Brain microvascular endothelial cell (primary cell): ENCODE measurements around the gene PTPRN2.

Experiments
- DNase-seq: peaks from one replicate; pipeline ENCODE4 v3.0.0-alpha.2; 2020
- H3K27ac ChIP-seq: fragments of 250-450 bp; sonication (Bioruptor Pico); 2 replicates; pipeline ENCODE4 v1.5.1; 2020; ENCODE audit warnings: mild to moderate bottlenecking, moderate library complexity
- H3K27me3 ChIP-seq: fragments of 250-450 bp; sonication (Bioruptor Pico); replicated peaks from 2 replicates; pipeline ENCODE4 v1.5.1; 2020; ENCODE audit warnings: mild to moderate bottlenecking
- H3K36me3 ChIP-seq: fragments of 250-450 bp; sonication (Bioruptor Pico); replicated peaks from 2 replicates; pipeline ENCODE4 v1.5.1; 2020; ENCODE audit warnings: mild to moderate bottlenecking
- H3K4me3 ChIP-seq: 2 replicates; pipeline ENCODE4 v1.5.1; 2011; ENCODE audit warnings: low read depth, mild to moderate bottlenecking, control low read depth, low read length, moderate library complexity
- in situ Hi-C: cut with HindIII; loops from 2 replicates; pipeline ENCODE4 v1.10.0; 2017; ENCODE audit warnings: low sequenced_read_pairs, low pct_ligation_motif_present
- TF ChIP-seq, protein P1 (sequence below): IDR thresholded peaks from 2 replicates; pipeline ENCODE4 v1.5.1; 2011; ENCODE audit warnings: low read depth, mild to moderate bottlenecking, moderate library complexity, low read length, control low read depth, inconsistent platforms; ENCODE audit errors: missing control alignments

Gene PTPRN2

DNA sequence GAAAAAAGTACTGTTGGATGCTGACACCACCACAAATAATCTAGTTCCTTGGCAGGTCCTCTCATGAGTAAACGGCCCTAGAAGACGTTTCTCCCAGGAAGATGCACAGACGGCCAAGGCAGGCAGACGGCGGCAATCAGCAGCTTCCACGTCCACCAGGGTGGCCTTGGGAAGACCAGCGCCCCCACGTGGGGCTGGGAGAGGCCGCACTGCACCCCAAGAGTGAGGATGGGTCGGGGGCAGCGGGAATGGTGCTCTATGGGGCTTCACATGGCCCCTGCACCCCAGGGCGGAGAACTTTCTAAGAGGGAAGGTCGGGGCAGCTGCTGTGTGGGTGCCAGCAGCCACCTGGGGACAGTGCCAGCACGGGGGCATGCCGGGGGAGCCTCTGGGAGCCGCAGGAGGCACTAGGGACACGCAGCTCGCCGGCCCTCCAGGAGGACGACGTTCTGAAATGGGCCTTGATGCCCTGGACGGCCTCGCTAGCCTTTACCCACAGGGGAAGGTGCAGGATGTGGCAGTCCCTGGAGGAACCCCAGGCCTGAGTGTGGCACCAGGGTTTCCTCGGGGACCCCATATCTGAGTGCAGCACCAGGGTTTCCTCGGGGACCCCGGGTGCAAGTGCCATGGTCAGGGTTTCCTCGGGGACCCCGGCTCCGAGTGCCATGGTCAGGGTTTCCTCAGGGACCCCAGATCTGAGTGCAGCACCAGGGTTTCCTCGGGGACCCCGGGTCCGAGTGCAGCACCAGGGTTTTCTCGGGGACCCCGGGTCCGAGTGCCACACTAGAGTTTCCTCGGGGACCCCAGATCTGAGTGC is 710.9 kb downstream of the PTPRN2 start:
- no peaks in the 10 kb centered on the region for H3K36me3 ChIP-seq
- no peak for DNase-seq
- no peak overlapping the region for H3K4me3 ChIP-seq
- TF ChIP-seq, protein P1, sequence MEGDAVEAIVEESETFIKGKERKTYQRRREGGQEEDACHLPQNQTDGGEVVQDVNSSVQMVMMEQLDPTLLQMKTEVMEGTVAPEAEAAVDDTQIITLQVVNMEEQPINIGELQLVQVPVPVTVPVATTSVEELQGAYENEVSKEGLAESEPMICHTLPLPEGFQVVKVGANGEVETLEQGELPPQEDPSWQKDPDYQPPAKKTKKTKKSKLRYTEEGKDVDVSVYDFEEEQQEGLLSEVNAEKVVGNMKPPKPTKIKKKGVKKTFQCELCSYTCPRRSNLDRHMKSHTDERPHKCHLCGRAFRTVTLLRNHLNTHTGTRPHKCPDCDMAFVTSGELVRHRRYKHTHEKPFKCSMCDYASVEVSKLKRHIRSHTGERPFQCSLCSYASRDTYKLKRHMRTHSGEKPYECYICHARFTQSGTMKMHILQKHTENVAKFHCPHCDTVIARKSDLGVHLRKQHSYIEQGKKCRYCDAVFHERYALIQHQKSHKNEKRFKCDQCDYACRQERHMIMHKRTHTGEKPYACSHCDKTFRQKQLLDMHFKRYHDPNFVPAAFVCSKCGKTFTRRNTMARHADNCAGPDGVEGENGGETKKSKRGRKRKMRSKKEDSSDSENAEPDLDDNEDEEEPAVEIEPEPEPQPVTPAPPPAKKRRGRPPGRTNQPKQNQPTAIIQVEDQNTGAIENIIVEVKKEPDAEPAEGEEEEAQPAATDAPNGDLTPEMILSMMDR = no peak
- no peak overlapping the region for H3K27ac ChIP-seq
- in situ Hi-C loops = no loop called here
- no peaks in the 10 kb centered on the region for H3K27me3 ChIP-seq

DNA sequence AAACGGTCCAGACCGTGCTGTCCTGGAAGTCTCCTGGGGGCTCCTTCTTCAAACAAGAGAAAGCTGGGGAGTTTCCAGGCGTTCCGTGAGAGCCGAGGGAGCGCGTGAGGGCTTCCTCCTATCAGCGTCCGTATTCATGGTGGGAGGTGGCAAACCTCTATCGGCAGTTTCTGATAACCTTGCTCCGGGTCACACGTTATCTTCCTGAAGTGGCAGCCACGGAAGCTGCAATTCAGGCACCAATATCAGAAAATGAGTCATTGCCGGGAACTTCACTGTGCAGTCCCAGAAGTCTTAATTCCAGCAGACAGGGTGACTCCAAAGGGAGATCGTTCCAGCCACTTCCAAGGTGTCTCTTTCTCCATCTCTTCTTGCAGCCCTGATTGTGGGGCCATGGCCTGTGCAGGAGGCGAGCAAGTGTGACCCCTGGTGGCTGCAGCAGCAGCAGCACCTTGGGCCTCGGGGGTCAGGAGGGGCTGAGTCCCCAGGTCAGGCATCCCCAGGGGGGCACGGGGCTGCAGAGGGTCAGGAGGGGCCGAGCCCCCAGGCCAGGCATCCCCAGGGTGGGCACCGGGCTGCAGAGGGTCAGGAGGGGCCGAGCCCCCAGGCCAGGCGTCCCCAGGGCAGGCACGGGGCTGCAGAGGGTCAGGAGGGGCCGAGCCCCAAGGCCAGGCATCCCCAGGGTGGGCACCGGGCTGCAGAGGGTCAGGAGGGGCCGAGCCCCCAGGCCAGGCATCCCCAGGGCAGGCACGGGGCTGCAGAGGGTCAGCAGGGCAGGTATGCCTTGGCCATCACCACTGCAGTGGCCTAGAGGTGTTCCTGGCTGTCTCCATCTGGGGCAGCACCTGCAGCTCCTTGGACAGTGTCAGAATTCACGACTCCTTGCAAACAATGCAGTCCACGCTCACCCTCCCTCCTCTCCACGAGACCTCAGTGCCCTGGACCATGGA is 712.1 kb downstream of the PTPRN2 start:
- TF ChIP-seq, protein P1 = peak; percentile 49
- no peaks in the 10 kb centered on the region for H3K36me3 ChIP-seq
- in situ Hi-C loops = no loop called here
- peak; percentile 58 for DNase-seq
- H3K27ac ChIP-seq = no peak overlapping the region
- H3K27me3 ChIP-seq = no peaks in the 10 kb centered on the region
- no peak overlapping the region for H3K4me3 ChIP-seq

DNA sequence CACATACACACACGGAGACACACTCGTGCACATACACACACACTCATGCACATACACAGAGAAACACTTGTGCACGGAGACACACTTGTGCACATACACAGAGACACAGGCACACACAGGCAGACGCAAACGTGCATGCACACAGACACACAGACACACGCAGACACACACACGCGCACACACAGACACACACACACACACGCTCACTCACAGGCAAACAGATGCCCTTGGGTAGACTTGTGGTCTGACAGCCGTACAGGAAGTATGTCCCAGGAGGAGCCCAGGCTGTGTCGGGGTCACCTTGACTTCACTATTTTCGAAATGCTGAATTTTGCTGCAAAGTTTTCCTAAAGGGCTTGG is 712.8 kb downstream of the PTPRN2 start:
- H3K27ac ChIP-seq = no peak overlapping the region
- TF ChIP-seq, protein P1 = no peak
- H3K4me3 ChIP-seq = no peak overlapping the region
- in situ Hi-C loops = no loop called here
- H3K27me3 ChIP-seq = no peaks in the 10 kb centered on the region
- no peaks in the 10 kb centered on the region for H3K36me3 ChIP-seq
- DNase-seq = no peak

DNA sequence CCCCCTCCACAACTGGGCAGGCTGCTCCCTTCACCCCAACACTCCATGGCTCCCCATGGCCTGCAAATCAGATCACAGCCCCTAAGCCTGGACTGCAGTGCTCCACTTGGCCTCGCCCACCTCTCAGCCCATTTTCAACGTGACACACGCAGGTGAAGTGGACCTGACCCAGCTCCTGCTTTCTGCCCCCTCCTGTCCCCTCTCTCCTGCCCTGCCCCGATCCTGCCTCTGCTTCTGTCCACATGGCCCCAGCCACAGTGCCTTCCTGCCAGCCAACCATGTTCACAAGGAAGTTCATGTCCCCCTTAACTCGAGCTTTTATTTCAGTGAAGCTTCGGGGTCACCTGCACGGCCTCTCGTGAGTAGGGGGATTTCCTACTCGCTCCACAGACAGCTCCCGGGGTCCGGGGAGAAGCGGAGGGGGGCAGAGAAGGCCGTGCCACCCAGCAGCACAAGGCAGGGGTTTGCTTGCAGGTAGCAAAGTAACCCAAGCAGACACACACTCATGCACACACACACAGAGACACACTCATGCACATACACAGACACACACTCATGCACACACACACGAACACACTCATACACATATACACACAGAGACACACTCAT is 713.3 kb downstream of the PTPRN2 start:
- Histone ChIP-seq H3K36me3 (no peaks in the 10 kb centered on the region), H3K27ac (no peak overlapping the region), H3K4me3 (no peak overlapping the region), H3K27me3 (no peaks in the 10 kb centered on the region)
- no peak for DNase-seq
- in situ Hi-C loops = no loop called here
- TF ChIP-seq, protein P1 = no peak

DNA sequence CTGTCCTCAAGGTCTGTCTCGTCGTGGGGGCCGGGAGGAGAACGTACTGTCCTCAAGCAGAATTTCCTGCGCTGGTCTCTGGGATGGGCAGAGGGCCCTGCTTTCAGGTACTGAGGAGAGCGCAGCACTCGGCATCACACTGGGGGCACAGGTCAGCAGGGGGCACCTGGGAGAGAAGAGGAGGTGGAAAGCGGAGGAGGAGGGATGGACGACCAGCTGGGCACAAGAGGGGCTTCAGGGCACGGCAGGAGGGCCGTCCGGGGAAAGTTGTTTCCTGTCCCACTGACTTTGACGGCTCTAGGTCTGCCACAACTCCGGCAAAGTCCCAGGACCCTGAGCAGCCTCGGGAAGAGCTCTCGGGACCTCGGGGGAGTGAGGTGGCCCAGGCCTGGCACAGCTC is 714.0 kb downstream of the PTPRN2 start:
- TF ChIP-seq, protein P1 = no peak
- no peak overlapping the region for H3K27ac ChIP-seq
- H3K4me3 ChIP-seq = no peak overlapping the region
- H3K27me3 ChIP-seq = no peaks in the 10 kb centered on the region
- H3K36me3 ChIP-seq = no peaks in the 10 kb centered on the region
- no peak for DNase-seq
- in situ Hi-C loops = no loop called here
